H9 (cell line): Measurements from ENCODE around the gene WNT6. TPM values are rescaled to one million over a fixed set of nuclear protein-coding genes. Genes with fewer than 3 reads are reported as not detected.

Source experiments
- DNase-seq: peaks from one replicate; pipeline ENCODE4 v3.0.0-alpha.2; 2017
- H2AFZ ChIP-seq: one replicate; pipeline ENCODE4 v1.6.1; 2013; ENCODE audit warnings: mild to moderate bottlenecking, low read length, control low read depth, moderate library complexity
- H2AK5ac ChIP-seq: 2 replicates; pipeline ENCODE4 v1.6.1; 2013; ENCODE audit warnings: low read length, control low read depth, mixed read lengths; ENCODE audit not compliant: insufficient read length
- H2BK120ac ChIP-seq: one replicate; pipeline ENCODE4 v1.6.1; 2013; ENCODE audit warnings: low read depth, mild to moderate bottlenecking, low read length, control low read depth, inconsistent platforms; ENCODE audit not compliant: poor library complexity, severe bottlenecking
- H2BK12ac ChIP-seq: 2 replicates; pipeline ENCODE4 v1.6.1; 2013; ENCODE audit warnings: low read length, control low read depth, mixed read lengths, low read depth; ENCODE audit not compliant: insufficient read length
- H2BK15ac ChIP-seq: 2 replicates; pipeline ENCODE4 v1.6.1; 2013; ENCODE audit warnings: low read depth, low read length, control low read depth
- H2BK20ac ChIP-seq: one replicate; pipeline ENCODE4 v1.6.1; 2013; ENCODE audit warnings: low read depth, mild to moderate bottlenecking, low read length, control low read depth, inconsistent platforms; ENCODE audit not compliant: poor library complexity, severe bottlenecking
- H2BK5ac ChIP-seq: 2 replicates; pipeline ENCODE4 v1.6.1; 2013; ENCODE audit warnings: low read length, control low read depth, mixed read lengths; ENCODE audit not compliant: insufficient read length
- H3K14ac ChIP-seq: 2 replicates; pipeline ENCODE4 v1.6.1; 2013; ENCODE audit warnings: low read length, control low read depth; ENCODE audit not compliant: insufficient read depth
- H3K18ac ChIP-seq: 2 replicates; pipeline ENCODE4 v1.6.1; 2013; ENCODE audit warnings: low read depth, mild to moderate bottlenecking, mixed read lengths, low read length, control low read depth; ENCODE audit not compliant: insufficient read length
- H3K23ac ChIP-seq: 2 replicates; pipeline ENCODE4 v1.6.1; 2013; ENCODE audit warnings: low read length, control low read depth, mixed read lengths, low read depth; ENCODE audit not compliant: insufficient read length
- H3K23me2 ChIP-seq: 2 replicates; pipeline ENCODE4 v1.6.1; 2013; ENCODE audit warnings: low read depth, mild to moderate bottlenecking, mixed read lengths, low read length, control low read depth; ENCODE audit not compliant: insufficient read length, poor library complexity, severe bottlenecking
- H3K27ac ChIP-seq: 2 replicates; pipeline ENCODE4 v1.5.1; 2013; ENCODE audit warnings: low read length, control low read depth, mixed read lengths, low read depth; ENCODE audit not compliant: insufficient read length
- H3K27me3 ChIP-seq: 2 replicates; pipeline ENCODE4 v1.6.1; 2013; ENCODE audit warnings: low read length, control low read depth, inconsistent platforms; ENCODE audit not compliant: insufficient read depth
- H3K4ac ChIP-seq: 2 replicates; pipeline ENCODE4 v1.6.1; 2013; ENCODE audit warnings: low read depth, mild to moderate bottlenecking, control low read depth, inconsistent platforms, low read length, moderate library complexity
- H3K4me1 ChIP-seq: 2 replicates; pipeline ENCODE4 v1.6.1; 2013; ENCODE audit warnings: low read length, control low read depth, inconsistent platforms; ENCODE audit not compliant: insufficient read depth
- H3K4me2 ChIP-seq: 2 replicates; pipeline ENCODE4 v1.6.1; 2013; ENCODE audit warnings: low read length, control low read depth, mixed read lengths; ENCODE audit not compliant: insufficient read length, insufficient read depth
- H3K56ac ChIP-seq: 2 replicates; pipeline ENCODE4 v1.6.1; 2013; ENCODE audit warnings: low read depth, mild to moderate bottlenecking, mixed read lengths, low read length, control low read depth; ENCODE audit not compliant: insufficient read length
- H3K79me1 ChIP-seq: 2 replicates; pipeline ENCODE4 v1.6.1; 2013; ENCODE audit warnings: low read depth, mild to moderate bottlenecking, moderate library complexity, low read length, control low read depth, inconsistent platforms; ENCODE audit not compliant: insufficient read depth, poor library complexity, severe bottlenecking
- H3K79me2 ChIP-seq: 2 replicates; pipeline ENCODE4 v1.6.1; 2013; ENCODE audit warnings: low read length, control low read depth, inconsistent platforms; ENCODE audit not compliant: insufficient read depth
- H3K9ac ChIP-seq: 2 replicates; pipeline ENCODE4 v1.6.1; 2013; ENCODE audit warnings: low read length, control low read depth, mixed read lengths; ENCODE audit not compliant: insufficient read length; ENCODE audit errors: extremely low read depth
- H3K9me3 ChIP-seq: one replicate; pipeline ENCODE4 v1.6.1; 2013; ENCODE audit warnings: low read depth, low read length, inconsistent platforms; ENCODE audit not compliant: control insufficient read depth
- H3T11ph ChIP-seq: one replicate; pipeline ENCODE4 v1.6.1; 2013; ENCODE audit warnings: mild to moderate bottlenecking, low read length, control low read depth, inconsistent platforms
- H4K20me1 ChIP-seq: one replicate; pipeline ENCODE4 v1.6.1; 2013; ENCODE audit not compliant: control insufficient read depth, insufficient read length, insufficient read depth
- H4K5ac ChIP-seq: 2 replicates; pipeline ENCODE4 v1.6.1; 2013; ENCODE audit warnings: low read depth, mild to moderate bottlenecking, mixed read lengths, low read length, control low read depth; ENCODE audit not compliant: insufficient read length
- H4K8ac ChIP-seq: replicated peaks from 2 replicates; pipeline ENCODE4 v1.6.1; 2013; ENCODE audit warnings: low read length, control low read depth, mixed read lengths, low read depth; ENCODE audit not compliant: insufficient read length
- H4K91ac ChIP-seq: 2 replicates; pipeline ENCODE4 v1.6.1; 2013; ENCODE audit warnings: low read depth, mild to moderate bottlenecking, moderate library complexity, mixed read lengths, low read length, control low read depth; ENCODE audit not compliant: insufficient read length
- H3K27ac Mint-ChIP-seq, 3 experiments: 2 replicates in 2 of 3; 3 replicates in 1 of 3; pipeline ENCODE4 v1.8.0; 2020 to 2021; ENCODE audit warnings: mixed read lengths in 3 of 3, mild to moderate bottlenecking in 1 of 3, moderate library complexity in 1 of 3
- H3K27me3 Mint-ChIP-seq: 2 replicates; pipeline ENCODE4 v1.8.0; 2021; ENCODE audit warnings: low read depth, mild to moderate bottlenecking, moderate library complexity, mixed read lengths
- H3K36me3 Mint-ChIP-seq, 3 experiments: 2 replicates in 2 of 3; 3 replicates in 1 of 3; pipeline ENCODE4 v1.8.0; 2020 to 2021; ENCODE audit warnings: low read depth in 3 of 3, mixed read lengths in 3 of 3; ENCODE audit not compliant: insufficient read depth in 1 of 3
- H3K4me1 Mint-ChIP-seq, 2 experiments: 2 replicates each; pipeline ENCODE4 v1.8.0; 2020; ENCODE audit warnings: mixed read lengths in 2 of 2
- H3K4me3 Mint-ChIP-seq, 2 experiments: 2 replicates in 1 of 2; 3 replicates in 1 of 2; pipeline ENCODE4 v1.8.0; 2020 to 2021; ENCODE audit warnings: mild to moderate bottlenecking in 2 of 2, mixed read lengths in 2 of 2, moderate library complexity in 1 of 2
- H3K9me3 Mint-ChIP-seq, 2 experiments: 2 replicates in 1 of 2; 3 replicates in 1 of 2; pipeline ENCODE4 v1.8.0; 2020; ENCODE audit warnings: mild to moderate bottlenecking in 2 of 2, mixed read lengths in 2 of 2, moderate library complexity in 1 of 2
- CTCF ChIP-seq: fragments of 200-600 bp; sonication (generic); conservative IDR thresholded peaks from 3 replicates; pipeline ENCODE4 v1.8.0; 2021; ENCODE audit warnings: antibody characterized with exemption, mild to moderate bottlenecking
- WGBS: extraction: QIAGEN DNeasy Blood & Tissue Kit; methylation state at CpG from one replicate; pipeline ENCODE4 v1.1.7; 2013; ENCODE audit warnings: missing lambda C conversion rate, low lambda C conversion rate, mixed read lengths; ENCODE audit not compliant: insufficient read length; ENCODE audit errors: extremely low coverage; 5-methylcytosine and 5-hydroxymethylcytosine counted together
- total RNA-seq: library from RNA; stranded (reverse); gene quantifications from 2 replicates; pipeline ENCODE4 v1.2.1, GENCODE V29; 2021

The WNT6 gene
- total RNA-seq, 1 experiment from 2014 or later = not detected

- Histone ChIP-seq H3K9ac (no peak overlapping the region), H2AFZ (no peak overlapping the region)
Observed at GRCh38 chr2:218829868-218830451, 29.6 kb upstream of the WNT6 start.

More at GRCh38 chr2:218829868-218830451, 29.6 kb upstream of the WNT6 start:
- no peaks in the 10 kb centered on the region for H3K23me2 ChIP-seq
- no peak overlapping the region for H4K5ac ChIP-seq
- no peak overlapping the region for H2BK20ac ChIP-seq
- no peaks in the 10 kb centered on the region for H4K20me1 ChIP-seq
- DNase-seq = no peak
- no peaks in the 10 kb centered on the region for H3K79me2 ChIP-seq
- no peak overlapping the region for H3K18ac ChIP-seq
- H3K9me3 Mint-ChIP-seq = no peaks in the 10 kb centered on the region
- H2BK12ac ChIP-seq = no peak overlapping the region
- no peak overlapping the region for H2BK5ac ChIP-seq
- no peaks in the 10 kb centered on the region for H3K9me3 ChIP-seq
- H3K27me3 Mint-ChIP-seq = peaks cover 23% of the 10 kb centered on the region
- no peak overlapping the region for H3K4ac ChIP-seq
- TF ChIP-seq CTCF = no peak
- no peaks in the 10 kb centered on the region for H3K27me3 ChIP-seq
- no peak overlapping the region for H3K27ac Mint-ChIP-seq
- H2BK15ac ChIP-seq = no peak overlapping the region
- no peaks in the 10 kb centered on the region for H3K79me1 ChIP-seq
- no peak overlapping the region for H4K91ac ChIP-seq
- H3K4me1 Mint-ChIP-seq = peaks cover 3 to 7% of the 10 kb centered on the region in 2 experiments; a peak in 1 of 4 replicates
- H3K27ac ChIP-seq = no peak overlapping the region
- H3T11ph ChIP-seq = no peak overlapping the region
- H3K14ac ChIP-seq = no peak overlapping the region; the same call in 1 of the 2 replicates
- WGBS = no CpG with 5 or more reads among the region's 17 CpGs
- no peak overlapping the region for H3K23ac ChIP-seq
- H3K4me2 ChIP-seq = no peak overlapping the region
- no peaks in the 10 kb centered on the region; a peak in 1 of 7 replicates for H3K36me3 Mint-ChIP-seq
- no peaks in the 10 kb centered on the region for H3K4me1 ChIP-seq
- H2BK120ac ChIP-seq = no peak overlapping the region
- no peak overlapping the region for H4K8ac ChIP-seq
- no peak overlapping the region for H3K56ac ChIP-seq
- no peak overlapping the region for H3K4me3 Mint-ChIP-seq
- H2AK5ac ChIP-seq = no peak overlapping the region
